Measurements from ENCODE around the gene GDPD2. TPM values are rescaled to one million over a fixed set of nuclear protein-coding genes. Genes with fewer than 3 reads are reported as not detected.

The GDPD2 gene
- total RNA-seq, 1 donor from 2014 or later = not detected

GRCh38 chrX:70444326-70444945, 21.3 kb downstream of the GDPD2 start, which contains the start of gene DLG3:
TSS of gene DLG3 (plus strand) at chrX:70444835. CDS start at chrX:70445202, 367 bp downstream.
- H3K36me3 Mint-ChIP-seq (ENCODE audit: unreplicated experiment) = no peaks in the 10 kb centered on the region
- peaks cover 2% of the 10 kb centered on the region for H3K4me1 Mint-ChIP-seq (ENCODE audit: low read depth, unreplicated experiment)
- TF ChIP-seq CTCF (IDR thresholded peaks at IDR 0.05; ENCODE audit: partially characterized antibody, unreplicated experiment) = no peak
- no peaks in the 10 kb centered on the region for H3K9me3 Mint-ChIP-seq (ENCODE audit: unreplicated experiment)
- no peak within 1 kb of the TSS for H3K27ac Mint-ChIP-seq (ENCODE audit: unreplicated experiment)
- peak within 1 kb of the TSS; percentile 74 for H3K4me3 Mint-ChIP-seq (ENCODE audit: unreplicated experiment)
- peak; percentile 76 for DNase-seq
- H3K27me3 Mint-ChIP-seq (ENCODE audit: unreplicated experiment) = no peaks in the 10 kb centered on the region

- H3K27ac Mint-ChIP-seq (ENCODE audit: unreplicated experiment) = no peak overlapping the region
- DNase-seq = no peak
- no peaks in the 10 kb centered on the region for H3K27me3 Mint-ChIP-seq (ENCODE audit: unreplicated experiment)
- TF ChIP-seq CTCF (IDR thresholded peaks at IDR 0.05; ENCODE audit: partially characterized antibody, unreplicated experiment) = no peak
- peak overlapping the region; percentile 65 for H3K4me3 Mint-ChIP-seq (ENCODE audit: unreplicated experiment)
- no peaks in the 10 kb centered on the region for H3K9me3 Mint-ChIP-seq (ENCODE audit: unreplicated experiment)
- peaks cover 2% of the 10 kb centered on the region for H3K4me1 Mint-ChIP-seq (ENCODE audit: low read depth, unreplicated experiment)
- H3K36me3 Mint-ChIP-seq (ENCODE audit: unreplicated experiment) = no peaks in the 10 kb centered on the region
Observed at GRCh38 chrX:70444946-70445656, 22.0 kb downstream of the GDPD2 start.

- TF ChIP-seq CTCF (IDR thresholded peaks at IDR 0.05; ENCODE audit: partially characterized antibody, unreplicated experiment) = no peak
- peaks cover 2% of the 10 kb centered on the region for H3K4me1 Mint-ChIP-seq (ENCODE audit: low read depth, unreplicated experiment)
- no peak overlapping the region for H3K27ac Mint-ChIP-seq (ENCODE audit: unreplicated experiment)
- peaks cover 3% of the 10 kb centered on the region for H3K27me3 Mint-ChIP-seq (ENCODE audit: unreplicated experiment)
- H3K4me3 Mint-ChIP-seq (ENCODE audit: unreplicated experiment) = peak overlapping the region; percentile 74
- no peaks in the 10 kb centered on the region for H3K36me3 Mint-ChIP-seq (ENCODE audit: unreplicated experiment)
- H3K9me3 Mint-ChIP-seq (ENCODE audit: unreplicated experiment) = no peaks in the 10 kb centered on the region
- no peak for DNase-seq
Observed at GRCh38 chrX:70445951-70446350, 22.8 kb downstream of the GDPD2 start.

GRCh38 chrX:70446380-70447350, 23.6 kb downstream of the GDPD2 start:
- H3K4me1 Mint-ChIP-seq (ENCODE audit: low read depth, unreplicated experiment) = peaks cover 2% of the 10 kb centered on the region
- no peaks in the 10 kb centered on the region for H3K9me3 Mint-ChIP-seq (ENCODE audit: unreplicated experiment)
- no peak overlapping the region for H3K27ac Mint-ChIP-seq (ENCODE audit: unreplicated experiment)

More at GRCh38 chrX:70446380-70447350, 23.6 kb downstream of the GDPD2 start:
- no peak for TF ChIP-seq CTCF (IDR thresholded peaks at IDR 0.05; ENCODE audit: partially characterized antibody, unreplicated experiment)
- H3K4me3 Mint-ChIP-seq (ENCODE audit: unreplicated experiment) = no peak overlapping the region
- no peaks in the 10 kb centered on the region for H3K36me3 Mint-ChIP-seq (ENCODE audit: unreplicated experiment)
- DNase-seq = no peak
- peaks cover 3% of the 10 kb centered on the region for H3K27me3 Mint-ChIP-seq (ENCODE audit: unreplicated experiment)
